ENCODE measurements around the gene ITGA4. TPM values are rescaled to one million over a fixed set of nuclear protein-coding genes. Genes with fewer than 3 reads are reported as not detected.

The ITGA4 gene
- total RNA-seq, 4 donors from 2014 or later: 2.0 to 5.7 (median 3.9) TPM

DNA sequence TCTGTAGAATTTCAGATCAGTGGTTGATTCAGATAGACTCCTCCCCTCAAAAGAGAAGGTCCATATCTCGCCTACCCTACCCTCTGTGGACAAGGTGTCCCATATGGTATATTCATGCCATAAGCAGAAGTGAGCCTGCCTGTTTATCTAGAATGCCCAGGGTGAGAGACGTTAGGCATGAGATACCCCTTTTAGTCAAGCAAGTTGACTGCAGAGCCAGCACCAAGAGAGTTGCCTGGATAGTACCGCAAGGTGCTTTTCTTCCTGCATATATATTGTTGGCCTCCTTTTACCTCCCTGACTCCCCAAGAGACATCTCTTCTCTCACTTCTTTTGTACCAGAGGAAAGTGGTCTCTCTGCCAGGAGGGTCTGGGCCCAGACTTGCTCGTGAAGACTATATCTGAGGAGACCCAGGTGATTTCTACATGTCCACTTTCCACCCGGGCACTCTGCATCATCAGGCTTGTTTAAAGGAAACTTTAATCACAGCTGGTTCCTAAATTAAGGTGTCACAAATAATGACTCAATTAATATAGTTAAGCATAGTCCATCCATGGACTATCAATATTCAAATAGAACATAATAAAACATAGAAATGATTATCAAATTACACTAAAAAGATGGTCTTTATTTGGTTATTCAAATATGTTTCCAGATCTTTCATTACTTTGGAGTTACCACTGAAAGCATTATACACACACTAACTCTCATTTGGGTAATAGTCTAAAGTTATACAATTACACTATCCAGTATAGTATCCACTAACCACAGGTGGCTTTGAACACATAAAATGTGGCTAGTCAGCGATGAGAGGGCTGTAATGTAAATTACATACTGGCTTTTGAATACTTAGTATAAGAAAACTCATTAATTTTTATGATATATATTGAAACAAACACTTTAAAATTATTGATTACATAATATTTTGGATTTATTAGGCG, 4.1 kb downstream of the ITGA4 start:
- no peak for TF ChIP-seq POLR2A (IDR thresholded peaks at IDR 0.05)
- TF ChIP-seq, protein P1, sequence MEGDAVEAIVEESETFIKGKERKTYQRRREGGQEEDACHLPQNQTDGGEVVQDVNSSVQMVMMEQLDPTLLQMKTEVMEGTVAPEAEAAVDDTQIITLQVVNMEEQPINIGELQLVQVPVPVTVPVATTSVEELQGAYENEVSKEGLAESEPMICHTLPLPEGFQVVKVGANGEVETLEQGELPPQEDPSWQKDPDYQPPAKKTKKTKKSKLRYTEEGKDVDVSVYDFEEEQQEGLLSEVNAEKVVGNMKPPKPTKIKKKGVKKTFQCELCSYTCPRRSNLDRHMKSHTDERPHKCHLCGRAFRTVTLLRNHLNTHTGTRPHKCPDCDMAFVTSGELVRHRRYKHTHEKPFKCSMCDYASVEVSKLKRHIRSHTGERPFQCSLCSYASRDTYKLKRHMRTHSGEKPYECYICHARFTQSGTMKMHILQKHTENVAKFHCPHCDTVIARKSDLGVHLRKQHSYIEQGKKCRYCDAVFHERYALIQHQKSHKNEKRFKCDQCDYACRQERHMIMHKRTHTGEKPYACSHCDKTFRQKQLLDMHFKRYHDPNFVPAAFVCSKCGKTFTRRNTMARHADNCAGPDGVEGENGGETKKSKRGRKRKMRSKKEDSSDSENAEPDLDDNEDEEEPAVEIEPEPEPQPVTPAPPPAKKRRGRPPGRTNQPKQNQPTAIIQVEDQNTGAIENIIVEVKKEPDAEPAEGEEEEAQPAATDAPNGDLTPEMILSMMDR (IDR thresholded peaks at IDR 0.05): no peak
- DNase-seq (ENCODE audit: low spot score in 2 of 2): no peak
- 85 to 87% methylated on average over 7 of the region's 7 CpGs for WGBS, 2 donors
- intact Hi-C loops (cut with DNase I; ENCODE audit: low total_unique reads): no loop called here
- no peak overlapping the region for H3K4me3 ChIP-seq (ENCODE audit: low read depth, poor library complexity, severe bottlenecking)

GRCh38 chr2:181462033-181462432, 4.8 kb downstream of the ITGA4 start:
- intact Hi-C loops (cut with DNase I; ENCODE audit: low total_unique reads): no loop called here
- TF ChIP-seq, protein P1 (IDR thresholded peaks at IDR 0.05): no peak
- TF ChIP-seq POLR2A (IDR thresholded peaks at IDR 0.05): no peak
- WGBS, 2 donors: 60% methylated on average over 1 of the region's 1 CpG

DNA sequence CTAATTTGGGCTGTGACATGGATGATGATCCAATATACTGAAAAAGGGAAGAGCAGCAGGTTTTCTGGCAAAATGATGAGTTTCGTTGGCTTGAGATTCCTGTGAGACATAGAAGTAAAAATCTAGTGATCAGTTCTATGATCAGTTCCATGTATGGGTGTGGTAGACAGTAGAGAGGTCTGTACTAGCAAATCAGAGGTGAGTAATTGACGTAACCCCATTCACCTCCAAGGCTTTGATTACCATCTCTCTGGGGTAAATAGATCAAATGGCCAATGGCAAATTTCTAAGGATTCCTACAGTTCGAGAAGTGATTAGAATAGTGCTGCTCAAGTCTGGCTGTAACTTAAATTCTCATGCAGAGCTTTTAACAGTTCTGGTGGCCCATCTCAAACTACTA, 6.4 kb downstream of the ITGA4 start:
- no peak for DNase-seq (ENCODE audit: low spot score in 2 of 2)
- 78 to 82% methylated on average over 3 of the region's 3 CpGs for WGBS, 2 donors
- TF ChIP-seq POLR2A (IDR thresholded peaks at IDR 0.05): no peak
- TF ChIP-seq, protein P1 (IDR thresholded peaks at IDR 0.05): no peak
- H3K4me3 ChIP-seq (ENCODE audit: low read depth, poor library complexity, severe bottlenecking): no peak overlapping the region
- intact Hi-C loops (cut with DNase I; ENCODE audit: low total_unique reads): no loop called here

More at GRCh38 chr2:181462033-181462432, 4.8 kb downstream of the ITGA4 start:
- no peak for DNase-seq (ENCODE audit: low spot score in 2 of 2)
- H3K4me3 ChIP-seq (ENCODE audit: low read depth, poor library complexity, severe bottlenecking): no peak overlapping the region

DNA sequence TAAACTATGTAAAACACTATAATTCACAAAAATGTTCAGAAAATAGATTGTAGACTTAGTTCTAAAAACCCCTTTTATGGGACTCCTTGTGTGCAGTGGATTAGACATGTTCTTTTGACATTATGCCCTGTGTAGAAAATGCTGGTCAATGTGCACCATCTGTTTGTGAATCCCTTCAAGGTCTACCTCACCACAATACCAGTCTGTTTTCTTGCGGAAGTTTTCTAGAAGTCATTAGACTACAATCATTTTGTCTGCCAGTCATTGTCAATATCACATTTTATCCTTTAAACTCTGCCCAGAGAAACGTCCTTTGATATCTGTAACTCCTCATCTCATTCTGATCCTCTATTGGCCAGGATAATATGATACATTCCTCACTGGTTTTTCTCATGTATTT, 7.8 kb downstream of the ITGA4 start:
- intact Hi-C loops (cut with DNase I; ENCODE audit: low total_unique reads): no loop called here
- TF ChIP-seq POLR2A (IDR thresholded peaks at IDR 0.05): no peak
- TF ChIP-seq, protein P1 (IDR thresholded peaks at IDR 0.05): no peak
- no peak overlapping the region for H3K4me3 ChIP-seq (ENCODE audit: low read depth, poor library complexity, severe bottlenecking)
- 60 to 65% methylated on average over 2 of the region's 2 CpGs for WGBS, 2 donors
- DNase-seq (ENCODE audit: low spot score in 2 of 2): no peak

- 46 to 52% methylated on average over 3 of the region's 3 CpGs for WGBS, 2 donors
- no peak for TF ChIP-seq POLR2A (IDR thresholded peaks at IDR 0.05)
- TF ChIP-seq, protein P1 (IDR thresholded peaks at IDR 0.05): no peak
- no peak for DNase-seq (ENCODE audit: low spot score in 2 of 2)
- intact Hi-C loops (cut with DNase I; ENCODE audit: low total_unique reads): no loop called here
- H3K4me3 ChIP-seq (ENCODE audit: low read depth, poor library complexity, severe bottlenecking): no peak overlapping the region
Observed at GRCh38 chr2:181465676-181466375, 8.6 kb downstream of the ITGA4 start.

Measured in lower leg skin (tissue), 4 donors.